Activated CD8-positive, alpha-beta memory T cell treated with anti-CD3 and anti-CD28 coated beads, Interleukin-2, amount 50 U/mL, for 1 hour (primary cell): ENCODE results near the gene LPIN1.
A peak's percentile ranks its signal among the peaks of the same experiment; 100 is the strongest.

ENCODE experiments used
- DNase-seq: peaks from one replicate; pipeline ENCODE4 v3.0.0-alpha.2; 2020; ENCODE audit errors: extremely low read depth

Gene LPIN1

GRCh38 chr2:11746376-11746806 lies at the start of gene LPIN1:
Gene LPIN1, plus strand, starts transcription at chr2:11746632. Its CDS starts 18,910 bp downstream, at chr2:11765542.
- DNase-seq = peak; percentile 68

- no peak for DNase-seq
Measured at GRCh38 chr2:11696736-11697102, 49.7 kb upstream of the LPIN1 start.

- no peak for DNase-seq
Measured at GRCh38 chr2:11697103-11697871, 49.1 kb upstream of the LPIN1 start.

GRCh38 chr2:11698009-11698922 lies 48.2 kb upstream of the LPIN1 start:
- DNase-seq = no peak

GRCh38 chr2:11699686-11700670 lies 46.5 kb upstream of the LPIN1 start:
- DNase-seq = no peak

GRCh38 chr2:11701206-11701605 lies 45.2 kb upstream of the LPIN1 start:
- no peak for DNase-seq

- no peak for DNase-seq
Measured at GRCh38 chr2:11701751-11702301, 44.6 kb upstream of the LPIN1 start.

- DNase-seq = no peak
Measured at GRCh38 chr2:11702946-11703345, 43.5 kb upstream of the LPIN1 start.

GRCh38 chr2:11703700-11704099 lies 42.7 kb upstream of the LPIN1 start:
- no peak for DNase-seq

- DNase-seq = no peak
Measured at GRCh38 chr2:11705063-11705462, 41.4 kb upstream of the LPIN1 start.

GRCh38 chr2:11705711-11706110 lies 40.7 kb upstream of the LPIN1 start:
- DNase-seq = no peak

- no peak for DNase-seq
Measured at GRCh38 chr2:11708106-11708505, 38.3 kb upstream of the LPIN1 start.

- no peak for DNase-seq
Measured at GRCh38 chr2:11709293-11709692, 37.1 kb upstream of the LPIN1 start.

GRCh38 chr2:11710210-11710609 lies 36.2 kb upstream of the LPIN1 start:
- no peak for DNase-seq

GRCh38 chr2:11710632-11711353 lies 35.6 kb upstream of the LPIN1 start:
- DNase-seq = no peak

GRCh38 chr2:11711354-11711716 lies 35.1 kb upstream of the LPIN1 start:
- no peak for DNase-seq

GRCh38 chr2:11711751-11712150 lies 34.7 kb upstream of the LPIN1 start:
- DNase-seq = no peak

GRCh38 chr2:11712866-11713265 lies 33.6 kb upstream of the LPIN1 start:
- no peak for DNase-seq

GRCh38 chr2:11713815-11714214 lies 32.6 kb upstream of the LPIN1 start:
- DNase-seq = no peak

GRCh38 chr2:11715987-11716652 lies 30.3 kb upstream of the LPIN1 start:
- DNase-seq = no peak
